Naive B cell (primary cell): ENCODE results near the gene ETV5. TPM values are rescaled to one million over a fixed set of nuclear protein-coding genes. Genes with fewer than 3 reads are reported as not detected.

Experiments used
- ATAC-seq, 2 donors: fragments of 150-1000 bp; cut with Tn5 transposase; 2 replicates each; pipeline ENCODE4 v1.10.0; 2021; ENCODE audit warnings: low read depth in 2 of 2, mild to moderate bottlenecking in 2 of 2, moderate library complexity in 2 of 2
- DNase-seq: peaks from one replicate; pipeline ENCODE4 v3.0.0; 2022
- H3K27ac Mint-ChIP-seq, 6 donors: one replicate each; pipeline ENCODE4 v1.8.0; 2020 to 2022; ENCODE audit warnings: mild to moderate bottlenecking in 6 of 6, mixed read lengths in 6 of 6, moderate library complexity in 5 of 6, inconsistent platforms in 2 of 6
- H3K27me3 Mint-ChIP-seq, 3 donors: one replicate each; pipeline ENCODE4 v1.8.0; 2021 to 2022; ENCODE audit warnings: mixed read lengths in 3 of 3, mild to moderate bottlenecking in 1 of 3
- H3K36me3 Mint-ChIP-seq, 2 donors: one replicate each; pipeline ENCODE4 v1.8.0; 2020 to 2022; ENCODE audit warnings: mixed read lengths in 2 of 2, inconsistent platforms in 1 of 2, mild to moderate bottlenecking in 1 of 2
- H3K4me1 Mint-ChIP-seq, 3 donors: one replicate each; pipeline ENCODE4 v1.8.0; 2020 to 2022; ENCODE audit warnings: mixed read lengths in 3 of 3, inconsistent platforms in 1 of 3, mild to moderate bottlenecking in 1 of 3, moderate library complexity in 1 of 3
- H3K4me3 Mint-ChIP-seq, 8 donors: one replicate each; pipeline ENCODE4 v1.8.0; 2020 to 2022; ENCODE audit warnings: mild to moderate bottlenecking in 8 of 8, mixed read lengths in 8 of 8, moderate library complexity in 8 of 8, inconsistent platforms in 2 of 8
- H3K9me3 Mint-ChIP-seq, 7 donors: one replicate each; pipeline ENCODE4 v1.8.0; 2020 to 2022; ENCODE audit warnings: mixed read lengths in 7 of 7, mild to moderate bottlenecking in 5 of 7, inconsistent platforms in 2 of 7, moderate library complexity in 1 of 7
- polyA plus RNA-seq, 6 donors: library from polyadenylated mRNA; unstranded; fragments of 300-500 nt; fragmentation: Illumina TruSeq; gene quantifications; one replicate each; pipeline ENCODE4 v1.2.3, GENCODE V29; 2021; ENCODE audit warnings: low read depth in 6 of 6

ETV5 gene
- 1 to 10 TPM in 5 of 6 donors, under 1 TPM in 1; 0.96 to 1.7 (median 1.1) TPM for polyA plus RNA-seq

DNA sequence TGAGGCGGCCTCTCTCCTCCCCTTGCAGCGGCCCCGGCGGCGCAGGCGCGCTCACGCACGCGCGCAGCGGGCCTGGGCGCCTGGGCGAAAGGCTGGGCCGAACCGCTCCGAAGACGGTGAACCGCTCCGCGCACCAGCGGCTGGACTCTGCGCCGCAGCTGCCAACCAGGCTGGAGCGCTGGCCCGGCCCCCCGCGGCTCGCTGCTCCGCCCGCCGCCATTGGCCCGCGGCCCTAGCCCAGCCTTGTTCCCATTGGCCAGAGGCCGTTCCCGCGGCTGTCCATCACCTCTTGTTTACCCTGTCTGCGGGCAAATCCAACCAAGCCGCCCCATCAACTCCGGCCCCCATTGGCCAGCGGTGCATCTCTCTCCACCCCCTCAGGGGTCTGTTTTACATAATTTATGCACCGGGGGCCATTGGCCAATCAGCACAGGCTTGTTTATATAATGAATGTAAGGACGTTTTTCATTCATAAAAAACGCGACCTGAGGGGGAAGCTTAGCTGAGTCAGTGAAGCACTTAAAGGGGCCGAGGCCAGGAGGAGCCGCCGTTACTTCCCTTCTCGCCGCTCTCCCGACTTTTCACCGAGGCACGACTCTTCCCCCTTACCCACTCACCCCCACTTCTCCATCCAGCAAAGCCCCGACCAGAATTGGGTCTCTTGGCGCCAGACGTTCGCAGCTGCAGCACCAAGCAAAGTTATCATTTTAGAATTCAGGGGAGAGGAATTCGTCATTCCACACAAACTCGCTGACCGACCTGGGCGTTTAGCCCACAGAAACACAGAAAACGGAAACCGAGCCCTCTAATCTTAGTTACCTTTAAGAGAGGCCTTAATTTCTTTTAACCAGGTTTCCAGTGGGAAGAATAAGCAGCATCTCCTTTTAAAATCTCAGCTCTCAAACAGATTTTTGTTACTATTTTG lies at the start of gene ETV5:
TSS of gene ETV5 (minus strand) at position 149 of the 925 bp plus-strand sequence. CDS start 3,221 bp downstream, outside the sequence.
- H3K4me1 Mint-ChIP-seq = peaks cover 39 to 42% (median 40%) of the 10 kb centered on the region in 3 donors
- H3K27ac Mint-ChIP-seq = peak within 1 kb of the TSS; percentile 75 to 97 (median 90)
- H3K27me3 Mint-ChIP-seq = peaks cover 54 to 80% (median 66%) of the 10 kb centered on the region in 3 donors
- DNase-seq (peak; percentile 94), ATAC-seq (peak; percentile 88 to 92)
- H3K36me3 Mint-ChIP-seq = no peaks in the 10 kb centered on the region
- peak within 1 kb of the TSS; percentile 84 to 100 (median 94) for H3K4me3 Mint-ChIP-seq
- peaks cover 0 to 4% (median 0%) of the 10 kb centered on the region in 7 donors for H3K9me3 Mint-ChIP-seq

DNA sequence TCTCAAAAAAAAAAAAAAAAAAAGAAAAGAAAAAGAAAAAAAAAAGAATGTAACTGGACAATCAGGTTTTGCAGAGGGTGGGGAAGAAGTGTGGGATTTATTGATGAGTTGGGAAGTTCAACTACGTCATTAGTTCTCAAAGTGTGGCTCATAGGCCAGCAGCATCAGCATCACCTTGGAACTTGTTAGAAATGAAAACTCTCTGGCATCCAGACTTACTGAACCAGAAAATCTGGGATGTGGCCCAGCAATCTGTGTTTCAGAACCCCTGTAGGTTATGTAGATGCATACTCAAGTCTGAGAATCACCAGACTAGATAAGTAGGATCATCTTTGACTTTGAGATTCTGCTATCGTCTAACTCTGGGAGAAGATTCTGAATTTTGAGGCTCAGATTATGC lies 45.8 kb upstream of the ETV5 start:
- Mint-ChIP-seq H3K27me3 (peaks cover 0 to 5% (median 0%) of the 10 kb centered on the region in 3 donors), H3K4me1 (peaks cover 28 to 44% (median 38%) of the 10 kb centered on the region in 3 donors), H3K27ac (peak overlapping the region in 3 of 6 donors; percentile 80 to 97 (median 90)), H3K36me3 (no peaks in the 10 kb centered on the region), H3K9me3 (no peaks in the 10 kb centered on the region), H3K4me3 (no peak overlapping the region)
- DNase-seq (no peak), ATAC-seq (no peak)

DNA sequence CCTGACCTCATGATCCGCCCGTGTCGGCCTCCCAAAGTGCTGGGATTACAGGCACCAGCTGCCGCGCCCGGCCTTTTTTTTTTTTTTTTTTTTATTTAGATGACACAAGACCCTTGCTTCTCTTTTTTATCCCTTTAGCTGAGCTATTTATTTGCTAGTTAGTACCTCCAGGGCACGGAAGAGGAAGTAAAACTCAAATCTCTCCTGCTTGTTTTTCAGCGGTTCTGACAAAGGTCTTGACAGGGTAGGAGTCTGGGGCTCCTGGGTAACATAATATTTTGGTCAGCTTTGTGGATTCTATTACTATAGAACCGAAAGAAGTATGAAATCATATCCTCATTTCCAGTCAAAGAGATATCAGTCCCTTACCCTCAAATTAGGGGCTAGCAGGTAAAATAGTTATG lies 44.0 kb upstream of the ETV5 start:
- peaks cover 0 to 10% (median 0%) of the 10 kb centered on the region in 3 donors for H3K27me3 Mint-ChIP-seq
- peak overlapping the region; percentile 17 to 83 (median 56) for H3K4me3 Mint-ChIP-seq
- H3K36me3 Mint-ChIP-seq = no peaks in the 10 kb centered on the region
- no peaks in the 10 kb centered on the region for H3K9me3 Mint-ChIP-seq
- peaks cover 28 to 47% (median 41%) of the 10 kb centered on the region in 3 donors for H3K4me1 Mint-ChIP-seq
- peak; percentile 86 to 91 for ATAC-seq
- peak; percentile 80 for DNase-seq
- H3K27ac Mint-ChIP-seq = peak overlapping the region; percentile 90 to 98 (median 96)

DNA sequence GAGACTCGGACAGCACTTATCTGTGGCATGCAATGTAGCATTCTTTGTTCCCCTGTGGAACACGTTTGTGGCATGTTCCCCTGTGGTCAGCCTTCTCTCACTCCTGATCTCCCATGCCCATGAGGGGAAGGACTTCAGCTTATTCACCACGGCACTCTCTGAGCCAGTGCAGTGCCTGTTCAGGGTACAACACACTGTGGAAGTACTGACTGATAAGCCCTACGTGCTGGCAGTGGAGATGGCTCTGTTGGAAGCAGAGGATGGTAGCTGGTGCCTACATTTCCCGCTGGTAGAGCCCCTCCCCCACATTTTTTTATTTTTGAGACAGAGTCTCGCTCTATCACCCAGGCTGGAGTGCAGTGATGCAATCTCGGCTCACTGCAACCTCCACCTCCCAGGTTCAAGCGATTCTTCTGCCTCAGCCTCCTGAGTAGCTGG lies 43.5 kb upstream of the ETV5 start:
- ATAC-seq = peak; percentile 30 to 34

DNA sequence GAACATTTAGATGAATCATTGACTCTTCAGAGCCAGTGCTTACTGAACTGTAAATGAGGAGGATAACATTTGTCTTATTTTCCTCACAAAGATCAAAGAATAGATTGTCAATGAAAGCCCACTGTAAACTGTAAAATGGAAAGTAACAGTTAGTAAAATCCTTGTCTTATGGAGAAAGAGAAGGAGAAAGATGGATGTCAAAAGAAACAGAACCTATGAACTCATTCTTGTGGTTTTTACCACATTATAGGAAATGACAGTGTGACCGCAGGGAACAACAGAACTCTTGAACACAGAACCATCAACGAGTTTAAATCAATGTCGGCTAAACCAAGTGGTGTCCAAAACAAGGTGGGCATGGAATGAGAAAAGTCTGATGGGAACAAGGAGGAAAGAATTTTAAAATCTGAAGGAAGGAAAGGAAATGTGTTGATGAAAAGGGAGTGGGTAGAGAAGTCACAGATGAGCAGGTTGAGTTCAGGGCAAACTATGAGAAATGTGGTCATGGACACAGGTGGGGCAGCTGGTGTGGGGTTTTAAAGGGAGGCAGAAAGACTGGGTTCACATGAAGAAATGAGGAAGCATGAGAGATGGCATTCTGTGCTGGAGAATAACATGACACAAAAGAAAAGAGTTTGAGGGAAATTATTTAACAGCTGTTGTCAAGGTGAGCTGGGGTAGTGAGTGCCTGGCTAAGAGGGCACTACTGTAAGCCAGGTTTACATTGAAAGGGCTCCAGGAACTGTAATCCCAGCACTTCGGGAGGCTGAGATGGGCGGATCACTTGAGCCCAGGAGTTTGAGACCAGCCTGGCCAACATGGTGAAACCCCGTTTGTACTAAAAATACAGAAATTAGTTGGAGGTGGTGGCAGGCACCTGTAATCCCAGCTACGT lies 42.4 kb upstream of the ETV5 start:
- peak; percentile 23 to 43 for ATAC-seq
- Mint-ChIP-seq H3K4me3 (peak overlapping the region; percentile 10 to 83 (median 44)), H3K27me3 (peaks cover 0 to 10% (median 0%) of the 10 kb centered on the region in 3 donors), H3K9me3 (no peaks in the 10 kb centered on the region), H3K27ac (peak overlapping the region; percentile 17 to 98 (median 92)), H3K36me3 (no peaks in the 10 kb centered on the region), H3K4me1 (peaks cover 28 to 47% (median 41%) of the 10 kb centered on the region in 3 donors)
- peak; percentile 49 for DNase-seq

More for the DNA sequence above, 43.5 kb upstream of the ETV5 start:
- H3K27me3 Mint-ChIP-seq = peaks cover 0 to 10% (median 0%) of the 10 kb centered on the region in 3 donors
- peaks cover 28 to 47% (median 41%) of the 10 kb centered on the region in 3 donors for H3K4me1 Mint-ChIP-seq
- peak overlapping the region; percentile 90 to 98 (median 96) for H3K27ac Mint-ChIP-seq
- no peaks in the 10 kb centered on the region for H3K9me3 Mint-ChIP-seq
- no peaks in the 10 kb centered on the region for H3K36me3 Mint-ChIP-seq
- peak overlapping the region in 7 of 8 donors; percentile 29 to 83 (median 59) for H3K4me3 Mint-ChIP-seq
- DNase-seq = no peak

DNA sequence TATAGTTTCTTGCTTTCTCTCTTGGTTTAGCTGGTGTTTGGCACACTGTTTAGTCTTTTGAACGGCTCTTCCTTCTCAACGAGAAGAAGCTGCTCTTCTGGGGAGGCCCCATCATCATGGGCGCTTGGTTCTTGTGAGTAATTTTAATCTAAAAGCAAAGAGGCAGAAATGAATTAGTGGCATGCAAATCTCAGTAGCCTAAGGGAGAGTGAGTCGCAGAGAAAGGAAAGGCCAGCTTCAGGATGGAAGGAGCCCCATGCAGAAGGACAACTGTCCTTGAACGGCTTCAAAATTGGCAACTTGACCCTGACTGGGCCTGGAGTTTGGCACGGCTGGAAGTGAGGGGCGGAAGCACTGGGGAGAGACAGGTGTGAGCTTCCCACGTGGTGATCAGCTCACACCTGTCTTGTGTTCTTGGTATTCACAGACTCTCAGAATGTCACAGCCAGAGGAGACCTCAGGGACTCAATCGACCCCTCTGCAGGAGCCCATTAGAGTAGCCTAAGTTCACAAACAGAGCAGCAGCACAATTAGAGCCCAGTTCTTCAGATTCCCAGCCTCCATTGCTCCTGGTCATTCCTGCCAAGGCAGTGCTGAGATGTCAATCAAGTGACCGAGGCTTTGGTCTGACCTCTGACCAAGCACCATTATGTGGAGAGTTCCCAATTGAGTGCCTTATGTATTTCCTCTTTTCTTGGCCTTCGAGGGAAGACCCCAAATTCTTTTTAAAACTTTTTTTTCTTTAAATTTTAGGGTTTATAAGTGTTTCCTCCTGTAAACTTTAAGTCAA lies 41.3 kb upstream of the ETV5 start:
- Mint-ChIP-seq H3K9me3 (no peaks in the 10 kb centered on the region), H3K4me3 (peak overlapping the region in 2 of 8 donors; percentile 21 to 36), H3K27ac (peak overlapping the region in 4 of 6 donors; percentile 49 to 93 (median 84)), H3K27me3 (peaks cover 0 to 10% (median 0%) of the 10 kb centered on the region in 3 donors), H3K36me3 (no peaks in the 10 kb centered on the region), H3K4me1 (peaks cover 28 to 47% (median 41%) of the 10 kb centered on the region in 3 donors)
- DNase-seq = no peak
- no peak for ATAC-seq

DNA sequence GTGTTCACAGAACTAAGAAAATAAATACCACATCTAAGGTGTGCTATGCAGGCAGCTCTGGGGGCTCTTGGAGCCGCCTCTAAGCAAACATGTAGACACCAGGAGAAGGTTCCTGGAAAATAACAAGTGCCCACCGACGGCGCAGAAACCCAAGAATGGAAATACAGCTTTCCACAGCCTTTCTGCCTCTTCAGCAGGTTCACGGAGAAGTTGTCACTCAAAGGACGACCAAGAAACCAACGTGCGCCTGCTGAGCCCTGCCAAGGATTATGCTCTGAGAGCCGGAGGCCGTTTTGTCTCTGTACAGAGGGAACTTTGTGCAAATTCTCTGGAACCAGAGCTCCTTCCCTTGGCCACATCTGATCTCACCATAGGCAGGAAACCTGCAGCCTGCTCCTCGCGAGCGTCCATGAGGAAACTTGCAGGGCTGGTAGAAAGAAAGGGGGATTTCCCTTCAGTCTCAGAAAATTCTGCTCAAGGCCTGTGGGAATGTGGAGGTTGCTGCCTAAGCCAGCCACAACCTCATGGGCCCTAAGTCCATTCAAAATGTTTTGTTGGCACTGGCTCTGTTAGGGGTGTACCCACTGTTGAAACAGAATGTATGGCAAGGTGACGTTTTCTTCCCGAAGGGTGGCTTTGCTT lies 40.6 kb upstream of the ETV5 start:
- Mint-ChIP-seq H3K27me3 (peaks cover 0 to 10% (median 3%) of the 10 kb centered on the region in 3 donors), H3K9me3 (no peaks in the 10 kb centered on the region), H3K4me3 (peak overlapping the region in 2 of 8 donors; percentile 21 to 33), H3K4me1 (peaks cover 28 to 47% (median 41%) of the 10 kb centered on the region in 3 donors), H3K27ac (peak overlapping the region in 3 of 6 donors; percentile 49 to 90 (median 75)), H3K36me3 (no peaks in the 10 kb centered on the region)
- ATAC-seq = no peak
- DNase-seq = no peak

DNA sequence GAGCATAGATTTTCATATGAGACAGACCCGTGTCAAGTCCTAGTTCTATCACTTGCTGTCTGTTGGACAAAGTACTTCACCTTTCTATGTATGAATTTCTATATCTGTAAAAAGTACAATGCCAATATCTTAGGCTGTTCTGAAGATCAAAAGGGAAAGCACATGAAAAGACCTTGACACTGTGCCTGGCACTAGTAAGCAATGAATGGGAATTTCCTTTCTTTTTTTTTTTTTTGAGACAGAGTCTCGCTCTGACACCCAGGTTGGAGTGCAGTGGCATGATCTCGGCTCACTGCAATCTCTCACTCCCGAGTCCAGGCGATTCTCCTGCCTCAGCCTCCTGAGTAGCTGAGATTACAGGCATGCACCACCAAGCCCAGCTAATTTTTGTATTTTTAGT lies 35.4 kb upstream of the ETV5 start:
- H3K4me3 Mint-ChIP-seq = no peak overlapping the region
- H3K27ac Mint-ChIP-seq = no peak overlapping the region
- H3K4me1 Mint-ChIP-seq = peaks cover 0 to 2% (median 0%) of the 10 kb centered on the region in 3 donors
- H3K9me3 Mint-ChIP-seq = no peaks in the 10 kb centered on the region
- H3K27me3 Mint-ChIP-seq = peaks cover 0 to 13% (median 7%) of the 10 kb centered on the region in 3 donors
- H3K36me3 Mint-ChIP-seq = no peaks in the 10 kb centered on the region
- no peak for DNase-seq
- no peak for ATAC-seq

DNA sequence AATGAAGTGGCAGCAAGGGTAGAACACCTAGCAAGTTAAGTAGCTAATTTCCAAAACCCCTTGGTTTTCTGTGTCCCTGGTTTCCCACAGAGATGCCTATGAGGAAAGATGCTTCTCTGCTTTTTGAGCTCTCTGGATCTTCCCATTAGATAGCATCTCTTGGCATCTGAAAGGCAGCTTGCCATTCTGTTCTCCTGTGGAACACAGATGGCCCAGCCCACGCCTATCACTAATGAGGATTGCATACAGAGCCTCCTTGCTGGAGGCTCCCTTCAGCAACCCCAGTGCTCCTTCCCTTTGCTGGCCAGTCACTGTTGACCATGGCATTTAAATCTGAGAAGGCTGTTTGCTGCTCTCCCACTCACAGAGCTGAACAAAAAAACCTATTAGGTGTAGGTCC lies 34.4 kb upstream of the ETV5 start:
- peaks cover 0 to 17% (median 7%) of the 10 kb centered on the region in 3 donors for H3K27me3 Mint-ChIP-seq
- H3K4me3 Mint-ChIP-seq = no peak overlapping the region
- H3K27ac Mint-ChIP-seq = no peak overlapping the region
- ATAC-seq (no peak), DNase-seq (no peak)
- no peaks in the 10 kb centered on the region for H3K4me1 Mint-ChIP-seq
- no peaks in the 10 kb centered on the region for H3K9me3 Mint-ChIP-seq
- no peaks in the 10 kb centered on the region for H3K36me3 Mint-ChIP-seq

DNA sequence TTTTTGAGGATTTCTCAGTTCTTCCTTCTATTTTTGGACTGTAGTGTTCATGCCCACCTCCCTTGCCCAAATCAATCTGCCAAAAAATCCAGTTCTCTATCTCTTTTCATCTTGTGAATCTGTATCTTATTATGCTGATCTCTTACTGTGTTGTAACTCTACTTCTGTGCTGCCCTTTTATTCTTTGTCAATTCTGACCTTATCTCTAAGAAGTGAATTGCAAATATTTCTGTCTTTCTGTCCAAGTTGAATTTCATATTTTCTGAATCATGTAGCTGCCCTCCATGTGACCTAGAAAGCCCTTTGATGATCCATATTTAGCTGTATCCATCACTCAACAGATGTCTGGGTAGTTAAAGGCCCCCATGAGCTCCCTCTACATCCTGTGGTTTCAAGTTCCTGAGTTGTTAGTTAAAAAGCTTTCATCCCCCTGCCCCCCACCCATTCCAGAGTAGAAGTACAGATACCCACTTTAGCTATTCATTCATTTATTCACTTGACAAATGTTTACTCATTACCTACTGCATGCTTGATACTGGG lies 33.6 kb upstream of the ETV5 start:
- peak overlapping the region in 1 of 6 donors; percentile 36 for H3K27ac Mint-ChIP-seq
- H3K4me3 Mint-ChIP-seq = no peak overlapping the region
- H3K27me3 Mint-ChIP-seq = peaks cover 0 to 17% (median 7%) of the 10 kb centered on the region in 3 donors
- no peaks in the 10 kb centered on the region for H3K9me3 Mint-ChIP-seq
- H3K36me3 Mint-ChIP-seq = no peaks in the 10 kb centered on the region
- no peak for ATAC-seq
- no peak for DNase-seq
- no peaks in the 10 kb centered on the region for H3K4me1 Mint-ChIP-seq

DNA sequence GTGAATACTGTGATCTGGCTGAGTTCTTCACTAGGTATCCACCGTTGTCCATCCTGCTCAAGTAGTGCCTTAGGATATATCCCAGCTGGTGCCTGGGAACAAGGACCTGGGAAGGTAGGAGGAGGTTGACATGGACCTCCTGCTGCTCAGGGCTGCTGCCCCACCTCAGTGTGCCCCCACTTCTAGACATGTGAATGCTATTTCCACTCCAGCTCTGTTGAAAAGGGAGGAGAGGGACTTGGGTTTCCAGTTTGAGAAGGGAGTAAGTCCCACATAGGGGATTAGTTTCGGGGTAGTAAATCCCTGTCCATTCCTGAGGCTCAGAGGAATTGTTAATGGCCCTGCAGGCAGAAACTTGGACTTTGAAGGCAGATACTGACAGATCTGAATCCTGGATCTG lies 32.9 kb upstream of the ETV5 start:
- ATAC-seq = no peak
- no peaks in the 10 kb centered on the region for H3K9me3 Mint-ChIP-seq

More for the DNA sequence above, 32.9 kb upstream of the ETV5 start:
- no peak for DNase-seq
- Mint-ChIP-seq H3K36me3 (no peaks in the 10 kb centered on the region), H3K4me3 (peak overlapping the region in 1 of 8 donors; percentile 43), H3K27ac (no peak overlapping the region), H3K27me3 (peaks cover 0 to 17% (median 7%) of the 10 kb centered on the region in 3 donors), H3K4me1 (no peaks in the 10 kb centered on the region)
